ENCODE data around the gene BCL2L2.
"Not testable (repeated sequence)": the region's sequence is repeated elsewhere in the genome, so short reads cannot be mapped to it uniquely, and the experiment has no call there.

Gene BCL2L2

GRCh38 chr14:23323838-23324454 is 17.3 kb downstream of the BCL2L2 start:
- Histone ChIP-seq H3K79me2 (ENCODE audit: insufficient read depth, low read length) (peaks cover 19% of the 10 kb centered on the region), H2AFZ (ENCODE audit: low read depth, low read length, severe bottlenecking) (no peak overlapping the region), H3K4me2 (ENCODE audit: low read depth, low read length, poor library complexity, severe bottlenecking) (no peak overlapping the region), H3K27me3 (ENCODE audit: low read length) (no peaks in the 10 kb centered on the region), H3K9me2 (replicated peaks; ENCODE audit: insufficient read depth, low read length) (no peaks in the 10 kb centered on the region), H3K4me3 (ENCODE audit: insufficient read depth, low read length, poor library complexity, severe bottlenecking) (no peak overlapping the region), H3K36me3 (ENCODE audit: low read length) (peaks cover 13% of the 10 kb centered on the region), H3K9me3 (ENCODE audit: insufficient read depth, low read length) (no peaks in the 10 kb centered on the region), H3K9ac (ENCODE audit: low read length) (no peak overlapping the region), H3F3A (ENCODE audit: insufficient read depth) (peaks cover 29% of the 10 kb centered on the region), H4K20me1 (ENCODE audit: low read depth, low read length) (0 out of 2 replicates have a peak, but pooled peaks cover 4% of the 10 kb centered on the region), H3K27ac (ENCODE audit: low read depth, low read length) (no peak overlapping the region)
- TF ChIP-seq EZH2phosphoT487 (conservative IDR thresholded peaks at IDR 0.05; ENCODE audit: low read length) (no peak), CTCF (IDR thresholded peaks at IDR 0.05; ENCODE audit: insufficient read depth, low read length, poor library complexity, severe bottlenecking) (no peak)

- peaks cover 29% of the 10 kb centered on the region for H3F3A ChIP-seq (ENCODE audit: insufficient read depth)
- H3K79me2 ChIP-seq (ENCODE audit: insufficient read depth, low read length) = peaks cover 19% of the 10 kb centered on the region
- no peak for TF ChIP-seq EZH2phosphoT487 (conservative IDR thresholded peaks at IDR 0.05; ENCODE audit: low read length)
- no peak for TF ChIP-seq CTCF (IDR thresholded peaks at IDR 0.05; ENCODE audit: insufficient read depth, low read length, poor library complexity, severe bottlenecking)
- no peak overlapping the region for H3K4me2 ChIP-seq (ENCODE audit: low read depth, low read length, poor library complexity, severe bottlenecking)
- H3K36me3 ChIP-seq (ENCODE audit: low read length) = peaks cover 13% of the 10 kb centered on the region
- no peak overlapping the region for H2AFZ ChIP-seq (ENCODE audit: low read depth, low read length, severe bottlenecking)
- no peaks in the 10 kb centered on the region for H3K9me3 ChIP-seq (ENCODE audit: insufficient read depth, low read length)
- no peaks in the 10 kb centered on the region for H3K9me2 ChIP-seq (replicated peaks; ENCODE audit: insufficient read depth, low read length)
- no peak overlapping the region for H3K27ac ChIP-seq (ENCODE audit: low read depth, low read length)
- no peak overlapping the region for H3K9ac ChIP-seq (ENCODE audit: low read length)
- H3K4me3 ChIP-seq (ENCODE audit: insufficient read depth, low read length, poor library complexity, severe bottlenecking) = no peak overlapping the region
- 0 out of 2 replicates have a peak, but pooled peaks cover 4% of the 10 kb centered on the region for H4K20me1 ChIP-seq (ENCODE audit: low read depth, low read length)
- no peaks in the 10 kb centered on the region for H3K27me3 ChIP-seq (ENCODE audit: low read length)
Observed at GRCh38 chr14:23324455-23324846, 17.8 kb downstream of the BCL2L2 start.

- Histone ChIP-seq H2AFZ (ENCODE audit: low read depth, low read length, severe bottlenecking) (no peak overlapping the region), H3K36me3 (ENCODE audit: low read length) (peaks cover 13% of the 10 kb centered on the region), H3K9me3 (ENCODE audit: insufficient read depth, low read length) (no peaks in the 10 kb centered on the region), H3K9ac (ENCODE audit: low read length) (no peak overlapping the region), H3K4me3 (ENCODE audit: insufficient read depth, low read length, poor library complexity, severe bottlenecking) (no peak overlapping the region), H3K27me3 (ENCODE audit: low read length) (no peaks in the 10 kb centered on the region), H3K27ac (ENCODE audit: low read depth, low read length) (no peak overlapping the region), H4K20me1 (ENCODE audit: low read depth, low read length) (0 out of 2 replicates have a peak, but pooled peaks cover 4% of the 10 kb centered on the region), H3K9me2 (replicated peaks; ENCODE audit: insufficient read depth, low read length) (no peaks in the 10 kb centered on the region), H3K79me2 (ENCODE audit: insufficient read depth, low read length) (peaks cover 19% of the 10 kb centered on the region), H3F3A (ENCODE audit: insufficient read depth) (peaks cover 29% of the 10 kb centered on the region), H3K4me2 (ENCODE audit: low read depth, low read length, poor library complexity, severe bottlenecking) (no peak overlapping the region)
- TF ChIP-seq EZH2phosphoT487 (conservative IDR thresholded peaks at IDR 0.05; ENCODE audit: low read length) (no peak), CTCF (IDR thresholded peaks at IDR 0.05; ENCODE audit: insufficient read depth, low read length, poor library complexity, severe bottlenecking) (no peak)
Observed at GRCh38 chr14:23324993-23325392, 18.4 kb downstream of the BCL2L2 start.

GRCh38 chr14:23325746-23326145 is 19.1 kb downstream of the BCL2L2 start:
- H3K27ac ChIP-seq (ENCODE audit: low read depth, low read length); H3K27me3 ChIP-seq (ENCODE audit: low read length); H3K9ac ChIP-seq (ENCODE audit: low read length); H3K4me3 ChIP-seq (ENCODE audit: insufficient read depth, low read length, poor library complexity, severe bottlenecking); H3K9me3 ChIP-seq (ENCODE audit: insufficient read depth, low read length); H3K4me2 ChIP-seq (ENCODE audit: low read depth, low read length, poor library complexity, severe bottlenecking); H3K9me2 ChIP-seq (replicated peaks; ENCODE audit: insufficient read depth, low read length); H4K20me1 ChIP-seq (ENCODE audit: low read depth, low read length); H2AFZ ChIP-seq (ENCODE audit: low read depth, low read length, severe bottlenecking): not testable (repeated sequence)
- peaks cover 29% of the 10 kb centered on the region for H3F3A ChIP-seq (ENCODE audit: insufficient read depth)
- peaks cover 19% of the 10 kb centered on the region for H3K79me2 ChIP-seq (ENCODE audit: insufficient read depth, low read length)
- H3K36me3 ChIP-seq (ENCODE audit: low read length) = peaks cover 13% of the 10 kb centered on the region
